HG03571 (cell line): ENCODE results near the gene POLE.

Experiments
- ATAC-seq: cut with Tn5 transposase; IDR thresholded peaks from one replicate; pipeline ENCODE4 v1.9.1; 2021; ENCODE audit not compliant: unreplicated experiment

POLE gene

GRCh38 chr12:132582582-132583410 is 104.3 kb downstream of the POLE start:
- no peak for ATAC-seq

DNA sequence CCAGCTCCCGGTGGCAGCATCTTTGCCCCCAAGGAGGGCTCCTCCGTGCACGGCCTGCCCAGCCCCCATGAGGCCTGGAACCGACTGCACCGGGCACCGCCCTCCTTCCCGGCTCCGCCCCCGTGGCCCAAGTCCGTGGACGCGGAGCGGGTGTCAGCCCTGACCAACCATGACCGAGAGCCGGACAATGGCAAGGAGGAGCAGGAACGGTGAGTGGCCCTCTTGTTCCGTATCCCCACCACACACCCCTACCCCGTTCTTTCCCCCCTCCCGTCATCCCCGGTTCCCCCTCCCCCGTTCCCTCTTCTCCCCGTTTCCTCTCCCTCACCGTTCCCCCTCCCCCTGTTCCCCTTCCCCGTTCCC is 105.1 kb downstream of the POLE start:
- ATAC-seq = no peak

DNA sequence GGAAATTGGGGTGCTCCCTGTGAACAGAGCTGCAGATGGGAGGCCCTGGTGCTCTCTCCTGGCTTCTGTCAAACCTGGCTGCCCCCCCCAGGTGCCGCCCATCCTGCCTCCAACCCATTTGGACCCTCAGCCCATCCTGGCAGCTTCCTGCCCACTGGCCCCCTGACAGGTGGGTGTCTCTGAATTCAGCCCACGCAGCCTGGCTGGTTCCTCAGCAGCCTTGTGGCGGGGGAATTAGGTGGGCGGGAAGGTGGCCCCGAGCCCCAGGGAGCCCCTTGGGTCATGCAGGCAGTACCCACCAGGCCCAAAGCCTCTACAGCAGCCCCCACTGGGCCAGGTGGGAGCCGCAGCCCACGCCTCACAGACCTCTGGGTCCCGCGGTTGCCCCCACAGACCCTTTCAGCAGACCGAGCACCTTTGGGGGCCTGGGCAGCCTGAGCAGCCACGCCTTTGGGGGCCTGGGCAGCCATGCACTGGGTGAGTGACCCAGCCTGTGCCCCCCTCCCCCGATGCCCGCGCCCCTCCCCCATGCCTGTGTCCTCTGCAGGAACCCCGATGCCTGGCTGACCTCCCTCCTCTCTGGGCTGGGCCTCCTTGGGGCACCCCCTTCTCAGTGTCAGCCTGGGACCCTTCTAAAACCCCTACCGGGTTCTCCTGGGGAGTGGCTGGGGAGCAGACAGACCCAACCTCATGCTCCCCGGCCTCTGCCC is 105.6 kb downstream of the POLE start:
- ATAC-seq = no peak

DNA sequence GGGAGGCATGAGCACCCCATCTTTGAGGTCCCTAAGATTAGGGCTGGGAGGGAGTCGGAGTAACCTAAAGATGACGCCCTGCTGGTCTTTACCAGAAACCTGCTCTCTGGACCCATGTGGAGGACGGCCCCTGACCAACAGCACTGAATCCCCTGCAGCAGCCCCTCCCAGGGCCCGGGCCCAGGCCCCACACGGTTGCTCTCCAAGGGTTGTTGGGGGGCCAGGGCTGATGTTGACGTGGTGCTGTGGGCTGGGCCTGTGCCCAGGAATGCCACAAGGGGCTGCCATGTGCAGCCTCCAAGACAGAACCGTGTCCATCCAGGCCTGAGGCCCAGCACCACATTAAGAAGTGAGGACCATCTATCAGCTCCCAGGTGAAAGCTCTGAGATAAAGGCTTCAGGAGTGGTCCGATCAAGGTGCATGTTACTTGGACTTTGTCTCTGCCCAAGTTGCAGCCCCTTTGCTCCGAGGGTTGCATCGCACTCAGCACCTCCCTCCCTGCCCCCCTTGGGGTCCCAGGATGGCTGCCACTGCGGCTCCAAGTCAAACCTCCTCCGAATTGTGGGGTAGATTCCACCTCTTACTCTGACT is 106.3 kb downstream of the POLE start:
- no peak for ATAC-seq

- no peak for ATAC-seq
Observed at GRCh38 chr12:132579744-132580143, 107.4 kb downstream of the POLE start.

DNA sequence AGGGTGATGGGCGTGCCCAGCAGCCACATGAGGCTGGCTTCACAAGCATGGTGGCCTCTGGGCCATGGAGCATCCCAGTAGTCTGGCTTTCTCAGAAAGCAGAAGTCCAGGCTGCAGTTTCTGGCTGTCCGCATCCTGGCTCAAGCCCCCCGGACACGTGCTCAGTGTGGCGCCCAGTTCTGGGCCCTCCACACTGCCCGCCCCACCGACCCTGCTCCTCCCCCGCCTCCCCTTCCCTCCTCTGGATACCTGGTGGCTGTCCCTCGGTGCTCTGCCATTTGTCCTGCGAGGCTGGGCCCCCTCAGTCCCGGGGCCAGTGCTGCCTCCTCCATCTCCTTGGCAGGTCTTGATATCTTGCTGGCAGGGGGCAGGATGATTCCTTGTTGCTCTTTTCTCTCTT is 108.3 kb downstream of the POLE start:
- no peak for ATAC-seq

- ATAC-seq = no peak
Observed at GRCh38 chr12:132578118-132578517, 109.0 kb downstream of the POLE start.

DNA sequence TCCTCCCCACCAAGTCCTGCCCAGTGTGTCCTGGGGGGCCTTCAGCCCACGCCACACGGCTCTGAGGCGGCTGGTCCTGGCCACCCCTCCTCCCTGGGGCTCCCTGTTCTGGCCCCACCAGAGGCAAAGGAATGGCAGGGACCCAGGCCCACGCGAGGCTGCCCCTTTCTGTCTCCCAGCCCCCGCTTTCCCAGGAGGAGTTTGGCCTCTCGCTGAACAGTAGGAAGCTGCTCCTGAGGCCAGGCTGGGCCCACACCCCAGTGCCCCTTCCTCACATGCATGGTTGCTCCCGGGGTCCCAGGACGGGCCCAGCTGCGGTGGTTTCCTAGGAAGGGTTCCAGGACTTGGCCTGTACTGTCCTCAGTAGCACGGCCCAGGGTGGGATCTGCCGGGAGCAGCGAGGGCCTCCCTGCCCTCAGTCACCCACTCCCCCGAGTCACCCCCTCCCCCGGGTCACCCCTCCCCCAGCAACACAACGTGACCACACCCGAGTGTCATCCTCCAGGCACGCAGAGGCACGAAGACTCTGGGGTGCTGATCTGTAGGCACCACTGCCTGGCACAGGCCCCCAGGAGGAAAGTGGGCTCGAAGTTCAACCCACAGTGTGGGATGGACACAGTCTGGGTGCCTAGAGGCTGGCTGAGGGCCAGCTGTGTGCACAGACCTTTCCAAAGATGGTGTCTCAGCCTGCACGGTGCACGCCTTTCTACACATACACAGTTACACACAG is 109.8 kb downstream of the POLE start:
- ATAC-seq = no peak

GRCh38 chr12:132576701-132577100 is 110.4 kb downstream of the POLE start:
- ATAC-seq = no peak

- no peak for ATAC-seq
Observed at GRCh38 chr12:132575661-132576060, 111.5 kb downstream of the POLE start.

DNA sequence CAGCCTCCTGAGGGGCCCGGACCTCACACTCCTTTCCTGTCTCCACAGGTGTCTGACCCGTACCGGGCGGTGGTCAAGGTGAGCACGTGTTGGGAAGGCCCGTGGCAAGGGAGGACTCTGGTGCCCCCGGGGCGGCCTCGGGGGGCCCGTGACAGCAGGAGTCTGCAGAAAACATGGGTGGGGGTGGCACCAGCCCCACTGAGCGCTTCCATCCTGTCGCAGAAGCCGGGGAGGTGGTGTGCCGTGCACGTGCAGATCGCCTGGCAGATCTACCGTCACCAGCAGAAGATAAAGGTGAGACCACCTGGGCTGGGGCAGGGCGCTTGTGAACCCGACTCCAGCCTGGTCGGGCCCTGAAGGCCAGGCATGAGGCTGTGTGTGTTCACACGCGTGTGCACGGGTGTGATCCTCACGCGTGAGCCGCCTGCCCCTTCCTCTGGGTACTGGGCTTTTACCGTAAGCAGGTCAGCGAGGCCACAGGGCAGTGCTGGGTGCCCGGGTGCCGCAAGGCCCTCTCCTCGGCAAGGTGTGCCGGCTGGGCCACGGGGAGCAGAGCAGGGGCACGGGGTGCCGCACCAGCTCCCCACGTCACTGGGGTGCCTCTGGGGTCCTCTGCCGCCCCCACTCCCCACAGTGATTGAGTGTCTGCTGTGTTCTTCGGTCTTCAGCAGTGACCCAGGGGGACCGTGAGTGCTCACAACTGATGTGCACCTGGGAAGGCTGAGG is 112.7 kb downstream of the POLE start:
- ATAC-seq = no peak
